Activated B cell treated with CpG ODN at 0.5 μM for 24 hours (primary cell): Measurements from ENCODE around the gene KRT83. TPM values are rescaled to one million over a fixed set of nuclear protein-coding genes. Genes with fewer than 3 reads are reported as not detected.

ENCODE experiments used
- ATAC-seq: fragments of 200-7000 bp; cut with Tn5 transposase; one replicate; pipeline ENCODE4 v1.10.0; 2021; ENCODE audit warnings: low read depth, mild to moderate bottlenecking, moderate library complexity
- CTCF ChIA-PET: fragments of 350-600 bp; sonication (Branson Sonifier 250); formaldehyde crosslinking; loops from one replicate; lab custom pipeline; 2021; ENCODE audit warnings: antibody characterized with exemption; lab: Charles Lee
- POLR2A ChIA-PET: fragments of 350-600 bp; sonication (Branson Sonifier 250); formaldehyde crosslinking; loops from one replicate; lab custom pipeline; 2021; ENCODE audit warnings: antibody characterized with exemption; lab: Charles Lee
- DNase-seq: peaks from one replicate; pipeline ENCODE4 v3.0.0; 2022
- H3K27ac Mint-ChIP-seq: one replicate; pipeline ENCODE4 v1.8.0; 2020; ENCODE audit warnings: mixed read lengths
- H3K27me3 Mint-ChIP-seq: one replicate; pipeline ENCODE4 v1.8.0; 2021; ENCODE audit warnings: mixed read lengths
- H3K36me3 Mint-ChIP-seq: one replicate; pipeline ENCODE4 v1.8.0; 2021; ENCODE audit warnings: low read depth, mixed read lengths
- H3K4me1 Mint-ChIP-seq: one replicate; pipeline ENCODE4 v1.8.0; 2021; ENCODE audit warnings: mixed read lengths
- H3K4me3 Mint-ChIP-seq: one replicate; pipeline ENCODE4 v1.8.0; 2020; ENCODE audit warnings: mild to moderate bottlenecking, mixed read lengths
- H3K9me3 Mint-ChIP-seq: one replicate; pipeline ENCODE4 v1.8.0; 2020; ENCODE audit warnings: mixed read lengths
- CTCF ChIP-seq: fragments of 200-600 bp; IDR thresholded peaks from one replicate; pipeline ENCODE4 v1.8.0; 2022; ENCODE audit warnings: antibody characterized with exemption, mild to moderate bottlenecking
- intact Hi-C: fragments of 100-400 bp; cut with micrococcal nuclease; formaldehyde crosslinking; loops from one replicate; pipeline ENCODE4 v1.15.1; 2024
- total RNA-seq: library from RNA; stranded (reverse); gene quantifications from 2 replicates; pipeline ENCODE4 v1.2.3, GENCODE V29; 2022

The KRT83 gene
- total RNA-seq, 1 donor from 2014 or later, result not detected

- intact Hi-C loops, result no loop called here
- ChIA-PET CTCF (no interaction called here), POLR2A (no interaction called here)
- Mint-ChIP-seq H3K36me3 (no peaks in the 10 kb centered on the region), H3K4me1 (no peaks in the 10 kb centered on the region), H3K9me3 (peaks cover 4% of the 10 kb centered on the region), H3K27me3 (peaks cover 10% of the 10 kb centered on the region), H3K4me3 (no peak overlapping the region), H3K27ac (no peak overlapping the region)
- TF ChIP-seq CTCF, result no peak
- ATAC-seq (no peak), DNase-seq (no peak)
These were observed 15.4 kb upstream of the KRT83 start for GRCh38 chr12:52336641-52337040.

- ChIA-PET CTCF (interaction anchor here (0.6 kb wide), 1 partner anchor 57 kb away, joined by 3 read pairs; no protein-coding TSS in a partner anchor), POLR2A (no interaction called here)
- Mint-ChIP-seq H3K27ac (no peak overlapping the region), H3K4me3 (no peak overlapping the region), H3K36me3 (no peaks in the 10 kb centered on the region), H3K4me1 (no peaks in the 10 kb centered on the region), H3K9me3 (peaks cover 4% of the 10 kb centered on the region), H3K27me3 (peaks cover 10% of the 10 kb centered on the region)
- intact Hi-C loops, result no loop called here
- ATAC-seq (no peak), DNase-seq (no peak)
- TF ChIP-seq CTCF, result no peak
These were observed 14.5 kb upstream of the KRT83 start for GRCh38 chr12:52335598-52336262.

GRCh38 chr12:52334185-52334584 is 13.0 kb upstream of the KRT83 start:
- Mint-ChIP-seq H3K9me3 (peaks cover 4% of the 10 kb centered on the region), H3K4me3 (no peak overlapping the region), H3K4me1 (no peaks in the 10 kb centered on the region), H3K36me3 (no peaks in the 10 kb centered on the region), H3K27ac (no peak overlapping the region), H3K27me3 (peaks cover 11% of the 10 kb centered on the region)
- ATAC-seq, result no peak
- CTCF ChIA-PET, result no interaction called here
- POLR2A ChIA-PET, result no interaction called here
- TF ChIP-seq CTCF, result no peak
- intact Hi-C loops, result no loop called here
- no peak for DNase-seq

- ATAC-seq (no peak), DNase-seq (no peak)
- ChIA-PET CTCF (no interaction called here), POLR2A (interaction anchor here (0.6 kb wide), 1 partner anchor 116 kb away, joined by 3 read pairs; no protein-coding TSS in a partner anchor)
- H3K36me3 Mint-ChIP-seq, result no peaks in the 10 kb centered on the region
- no peak for TF ChIP-seq CTCF
- no peaks in the 10 kb centered on the region for H3K4me1 Mint-ChIP-seq
- peaks cover 9% of the 10 kb centered on the region for H3K27me3 Mint-ChIP-seq
- no peak overlapping the region for H3K4me3 Mint-ChIP-seq
- peaks cover 4% of the 10 kb centered on the region for H3K9me3 Mint-ChIP-seq
- intact Hi-C loops, result no loop called here
- no peak overlapping the region for H3K27ac Mint-ChIP-seq
These were observed 12.1 kb upstream of the KRT83 start for GRCh38 chr12:52333321-52333720.

DNA sequence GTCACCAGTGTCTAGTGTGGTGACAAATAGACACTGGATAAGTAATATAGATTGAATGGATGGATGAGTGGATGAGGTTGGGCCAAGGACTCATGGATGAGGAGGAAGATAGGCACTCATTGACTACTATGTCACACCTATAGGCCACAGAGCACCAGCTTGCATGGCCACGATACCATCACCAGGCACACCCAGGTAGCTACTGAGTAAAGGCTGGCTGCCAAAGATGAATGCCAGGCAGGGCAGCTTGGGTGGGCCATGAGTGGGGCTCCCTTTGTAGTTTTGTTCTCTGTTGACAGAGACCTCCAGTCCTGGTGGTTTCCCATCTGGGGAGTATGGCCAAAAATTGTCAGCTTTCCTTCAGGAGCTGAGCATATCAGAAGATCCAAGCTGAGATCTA is 11.2 kb upstream of the KRT83 start:
- ATAC-seq (no peak), DNase-seq (no peak)
- Mint-ChIP-seq H3K4me1 (peaks cover under 1% of the 10 kb centered on the region), H3K27ac (no peak overlapping the region), H3K27me3 (peaks cover 12% of the 10 kb centered on the region), H3K4me3 (no peak overlapping the region), H3K36me3 (no peaks in the 10 kb centered on the region), H3K9me3 (peaks cover 4% of the 10 kb centered on the region)
- intact Hi-C loops, result no loop called here
- TF ChIP-seq CTCF, result no peak
- ChIA-PET POLR2A (no interaction called here), CTCF (no interaction called here)
